ENCODE data around the gene NTPCR.
"Not testable (repeated sequence)": the region's sequence is repeated elsewhere in the genome, so short reads cannot be mapped to it uniquely, and the experiment has no call there.

The NTPCR gene

DNA sequence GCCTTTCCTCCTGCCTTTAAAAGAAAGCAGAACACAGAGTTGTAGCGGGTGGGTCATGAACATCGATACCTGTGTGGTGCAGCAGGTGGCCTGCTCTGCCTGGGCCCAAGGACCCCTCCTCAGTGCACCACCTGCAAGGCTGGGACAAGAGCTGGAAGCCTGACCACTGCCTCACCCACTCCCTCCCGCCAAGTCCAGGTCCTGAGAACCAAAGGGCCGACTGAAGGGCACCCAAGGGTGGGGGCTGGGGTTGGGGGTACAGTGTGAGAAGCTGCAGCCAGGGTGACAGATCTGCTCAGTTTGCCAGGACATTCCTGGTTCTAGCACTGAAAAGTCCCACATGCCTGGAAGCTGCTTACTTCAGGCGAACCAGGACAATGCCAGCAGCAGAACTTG is 36.1 kb downstream of the NTPCR start:
- DNase-seq: no peak

DNA sequence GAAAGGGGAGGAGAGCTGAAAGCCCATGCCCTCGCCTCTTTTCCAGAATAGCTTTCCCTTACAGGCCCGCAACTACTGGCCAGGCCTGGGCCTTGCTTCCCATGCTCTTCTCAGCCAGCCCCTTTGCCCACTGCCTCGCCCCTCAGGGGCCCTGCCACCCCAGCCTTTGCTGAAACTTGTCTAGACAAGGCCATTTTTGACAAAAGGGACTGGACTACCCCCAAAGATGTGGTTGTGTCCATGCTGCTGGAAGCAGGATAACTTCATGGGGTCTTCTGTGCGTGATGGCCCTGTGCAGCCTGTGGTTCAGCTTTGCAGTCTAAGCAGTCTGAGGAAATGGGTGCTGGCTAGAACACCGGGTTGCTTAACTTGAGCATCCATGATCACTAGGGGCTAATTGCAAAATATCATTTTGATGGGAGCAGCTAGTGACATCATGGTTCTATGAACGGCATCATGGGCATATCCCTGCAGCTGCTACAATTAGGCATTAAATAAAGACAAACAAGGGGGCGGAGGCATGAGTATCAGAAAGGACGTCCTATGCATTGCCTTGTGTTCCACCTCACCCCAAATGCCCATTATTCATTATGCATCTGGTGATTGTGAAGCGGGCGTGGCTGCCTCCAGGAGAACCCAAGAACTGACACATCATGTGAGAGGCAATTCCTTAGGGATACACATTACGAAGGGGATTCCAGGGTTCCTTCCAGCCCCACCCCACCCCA is 36.8 kb downstream of the NTPCR start:
- DNase-seq: no peak

DNA sequence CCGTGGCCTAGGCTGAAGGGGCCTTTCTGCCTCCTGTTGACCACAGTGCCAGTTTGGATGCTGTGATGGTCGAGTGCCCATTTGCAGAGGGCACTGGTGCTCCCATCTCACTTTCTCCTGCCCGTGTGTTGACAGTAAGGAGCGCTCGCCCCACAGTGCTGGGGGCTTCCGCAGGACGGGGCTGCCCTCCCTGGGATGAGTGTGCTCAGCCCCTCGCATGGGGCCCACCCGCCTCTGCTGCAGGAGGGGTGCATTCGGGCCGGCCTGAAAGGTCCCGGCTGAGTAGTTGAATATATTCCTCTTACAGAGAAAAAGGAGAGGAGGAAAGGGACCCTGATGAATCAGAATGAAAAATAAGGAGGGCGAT is 37.3 kb downstream of the NTPCR start:
- DNase-seq: no peak

DNA sequence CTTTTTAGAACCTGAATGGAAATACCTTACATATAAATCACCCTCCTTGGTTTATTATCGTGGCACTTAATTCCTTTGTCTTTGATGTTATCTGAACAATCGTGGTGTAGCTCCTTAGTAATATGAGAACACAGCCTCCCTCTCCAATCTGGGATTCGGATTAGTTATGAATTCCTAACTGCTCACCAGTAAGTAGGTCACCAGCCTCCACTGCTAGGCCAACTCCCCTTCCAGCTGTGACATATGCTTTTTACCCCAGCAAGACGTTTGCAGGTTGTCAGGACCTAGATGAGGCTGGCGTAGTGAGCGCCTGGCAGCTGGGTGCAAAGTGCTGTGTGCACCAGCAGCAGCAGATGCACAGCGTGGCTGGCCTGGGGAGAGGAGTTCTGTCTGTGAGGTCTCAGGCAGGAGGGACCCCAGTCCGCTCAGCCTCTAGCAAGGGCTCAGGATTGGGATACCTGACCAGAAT is 38.2 kb downstream of the NTPCR start:
- no peak for DNase-seq

DNA sequence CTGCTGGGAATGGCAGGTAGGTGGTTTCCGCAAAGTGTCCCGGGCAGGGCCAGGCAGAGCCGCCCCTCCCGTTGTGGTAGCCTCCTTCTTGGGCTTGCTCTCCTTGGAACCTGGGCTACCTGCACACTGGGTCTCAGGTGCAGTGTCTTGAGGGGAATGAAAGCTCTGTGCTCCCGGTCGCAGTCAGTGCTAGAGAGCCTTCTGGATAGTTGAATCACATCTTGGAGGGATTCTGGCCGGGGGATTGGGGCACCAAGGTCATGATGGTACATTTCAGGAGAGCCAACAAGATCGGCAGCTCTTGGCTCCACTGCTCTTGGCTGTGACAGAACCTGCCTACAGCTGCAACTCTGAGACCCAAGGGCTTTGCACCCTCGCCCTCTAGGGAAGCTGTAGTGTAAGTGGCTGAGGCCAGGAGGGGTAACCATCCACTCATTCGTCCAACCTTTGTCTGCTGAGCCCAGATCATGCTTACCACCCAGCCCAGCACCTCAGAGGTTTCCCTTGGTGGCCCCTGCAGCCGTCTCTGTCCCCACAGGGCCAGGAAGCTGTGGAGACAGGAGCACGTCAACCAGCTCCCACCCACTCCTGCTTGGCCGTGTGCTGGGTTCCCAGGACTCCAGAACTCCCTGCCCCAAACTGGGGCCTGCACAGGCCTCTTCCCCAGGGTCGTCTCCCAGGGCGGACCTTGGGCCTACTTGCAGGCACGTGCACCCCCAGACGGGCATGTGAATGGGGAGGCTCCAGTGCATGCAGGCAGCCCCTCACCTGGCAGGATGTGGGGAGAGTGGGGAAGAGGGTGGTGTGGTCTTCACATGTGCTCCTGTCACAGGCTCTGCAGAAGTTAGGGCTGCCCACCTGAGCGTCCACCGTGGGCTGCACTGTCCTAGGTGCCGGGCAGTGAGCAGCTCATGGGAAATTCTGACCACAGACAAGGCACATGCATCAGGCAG is 40.0 kb downstream of the NTPCR start:
- no peak for DNase-seq

DNA sequence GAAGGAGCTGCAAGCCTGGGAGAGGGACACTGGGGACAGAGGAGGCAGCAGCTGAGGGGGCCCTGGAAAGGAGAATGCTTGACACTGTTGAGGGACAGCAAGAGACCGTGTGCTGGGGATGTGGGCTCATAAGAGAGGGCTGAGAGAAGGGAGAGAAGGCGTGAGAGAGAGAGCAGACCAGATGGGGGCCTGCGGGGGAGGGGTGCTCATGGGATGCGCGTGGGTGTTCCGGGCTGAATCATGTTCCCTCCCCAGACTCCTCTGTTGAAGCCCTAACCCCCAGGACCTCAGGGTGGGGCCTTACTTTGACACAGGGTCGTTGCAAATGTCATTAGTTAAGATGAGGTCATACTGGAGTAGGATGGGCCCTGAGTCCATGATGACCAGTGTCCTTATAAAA is 40.8 kb downstream of the NTPCR start:
- DNase-seq: no peak

DNA sequence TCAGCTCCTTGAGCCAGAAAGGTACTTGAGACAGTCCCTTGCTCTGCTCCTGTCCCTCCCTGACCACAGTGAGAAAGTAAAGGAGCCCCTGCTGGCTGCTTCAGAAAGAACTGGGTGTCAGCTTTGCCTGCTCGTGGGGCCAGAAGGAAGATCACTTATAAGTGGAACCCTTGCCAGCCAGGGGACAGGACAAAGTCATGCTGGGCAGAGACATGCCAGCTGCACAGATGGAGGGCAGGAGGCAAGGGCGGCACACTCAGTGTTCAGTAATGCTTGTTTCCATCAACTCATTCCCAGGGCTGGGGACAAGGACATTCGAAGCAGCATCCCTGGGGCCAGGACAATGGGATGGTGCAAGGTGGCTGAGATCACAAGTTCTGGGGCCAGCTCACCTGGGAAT is 41.8 kb downstream of the NTPCR start:
- DNase-seq: no peak

DNA sequence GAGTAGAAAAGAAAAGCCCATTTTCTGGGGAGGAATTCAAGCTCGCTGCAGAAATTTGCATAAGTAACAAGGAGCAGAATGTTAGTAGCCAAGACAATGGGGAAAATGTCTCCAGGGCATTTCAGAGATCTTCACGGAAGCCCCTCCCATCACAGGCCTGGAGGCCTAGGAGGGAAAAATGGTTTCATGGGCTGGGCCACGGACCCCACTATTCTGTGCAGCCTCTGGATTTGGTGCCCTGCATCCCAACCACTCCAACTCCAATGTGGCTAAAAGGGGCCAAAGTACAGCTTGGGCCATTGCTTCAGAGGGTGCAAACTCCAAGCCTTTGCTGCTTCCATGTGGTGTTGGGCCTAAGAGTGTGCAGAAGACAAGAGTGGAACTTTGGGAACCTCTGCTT is 43.1 kb downstream of the NTPCR start:
- no peak for DNase-seq

DNA sequence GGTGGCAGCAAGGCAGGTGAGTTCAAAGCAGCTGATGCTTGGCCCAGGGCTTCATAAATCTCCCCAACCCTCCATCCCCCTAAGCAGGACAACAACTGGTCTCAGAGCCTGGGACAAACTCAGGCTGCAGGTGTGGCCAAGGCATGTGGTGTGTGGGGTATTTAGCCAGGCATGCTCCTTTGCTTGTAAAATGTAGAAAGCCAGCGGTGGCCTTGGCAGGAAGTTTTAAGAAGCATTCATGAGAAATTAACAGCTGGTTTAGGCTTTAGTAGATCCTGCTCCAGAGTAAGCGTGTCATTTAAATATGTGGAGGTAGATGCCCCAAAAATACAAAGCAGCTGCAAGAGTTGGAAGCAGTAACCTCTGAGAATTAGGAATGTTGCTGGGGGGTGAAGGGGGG is 44.8 kb downstream of the NTPCR start:
- no peak for DNase-seq

DNA sequence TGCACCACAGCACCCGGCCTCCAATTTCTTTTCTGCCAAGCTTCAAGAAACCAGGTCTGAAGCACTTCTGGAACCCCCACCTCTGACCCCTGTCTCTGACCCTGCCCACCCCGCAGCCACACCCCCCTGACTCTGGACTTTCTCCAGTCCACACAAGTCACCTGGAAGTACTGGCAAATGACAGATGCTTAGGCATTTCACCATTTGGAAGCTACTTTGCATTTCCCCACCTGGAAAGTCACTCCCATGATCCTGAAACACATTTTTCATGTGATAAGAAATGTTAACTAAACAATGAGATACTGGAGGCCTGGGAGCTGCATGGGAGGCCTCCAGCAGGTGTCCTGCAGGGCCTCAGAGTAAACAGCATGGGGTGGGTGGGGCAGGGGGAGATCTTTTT is 45.7 kb downstream of the NTPCR start:
- no peak for DNase-seq

DNA sequence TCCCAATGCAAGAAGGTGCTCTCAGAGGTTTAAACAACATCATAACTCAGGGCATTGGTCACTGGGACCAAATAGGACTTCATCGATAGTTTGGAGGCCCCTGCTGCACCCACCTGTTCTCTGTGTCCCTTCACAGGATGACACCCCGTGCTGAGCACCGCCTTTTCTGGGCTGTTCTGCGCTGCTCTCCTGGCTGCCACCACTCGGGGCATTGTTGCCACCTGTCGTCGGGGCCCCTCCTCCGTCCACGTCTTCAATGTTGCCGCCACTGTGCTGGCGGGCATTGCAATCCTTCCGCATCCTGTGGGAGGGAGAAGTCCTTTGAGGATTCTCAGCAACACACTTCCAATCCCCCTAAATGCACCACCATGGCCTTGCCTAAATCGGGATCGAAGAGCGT is 47.7 kb downstream of the NTPCR start:
- DNase-seq: no peak

DNA sequence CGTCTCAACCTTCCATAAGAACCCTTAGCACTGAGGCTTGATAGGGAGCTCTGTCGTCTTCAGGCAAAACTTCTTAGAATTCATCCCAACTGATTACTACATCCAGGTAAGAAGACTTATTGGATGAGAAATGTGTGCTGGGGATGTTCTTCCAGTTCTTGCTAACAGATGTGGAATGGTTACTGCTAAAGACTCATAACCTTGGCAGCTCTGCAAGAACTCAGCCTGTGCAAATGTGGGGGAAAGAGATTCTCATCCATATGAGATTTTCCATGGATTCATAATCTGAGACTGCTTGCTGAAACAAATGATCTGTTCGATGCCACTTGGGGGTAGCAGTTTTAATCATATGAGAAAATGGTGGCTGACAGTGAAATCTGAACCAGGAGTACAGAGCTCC is 48.2 kb downstream of the NTPCR start:
- no peak for DNase-seq

DNA sequence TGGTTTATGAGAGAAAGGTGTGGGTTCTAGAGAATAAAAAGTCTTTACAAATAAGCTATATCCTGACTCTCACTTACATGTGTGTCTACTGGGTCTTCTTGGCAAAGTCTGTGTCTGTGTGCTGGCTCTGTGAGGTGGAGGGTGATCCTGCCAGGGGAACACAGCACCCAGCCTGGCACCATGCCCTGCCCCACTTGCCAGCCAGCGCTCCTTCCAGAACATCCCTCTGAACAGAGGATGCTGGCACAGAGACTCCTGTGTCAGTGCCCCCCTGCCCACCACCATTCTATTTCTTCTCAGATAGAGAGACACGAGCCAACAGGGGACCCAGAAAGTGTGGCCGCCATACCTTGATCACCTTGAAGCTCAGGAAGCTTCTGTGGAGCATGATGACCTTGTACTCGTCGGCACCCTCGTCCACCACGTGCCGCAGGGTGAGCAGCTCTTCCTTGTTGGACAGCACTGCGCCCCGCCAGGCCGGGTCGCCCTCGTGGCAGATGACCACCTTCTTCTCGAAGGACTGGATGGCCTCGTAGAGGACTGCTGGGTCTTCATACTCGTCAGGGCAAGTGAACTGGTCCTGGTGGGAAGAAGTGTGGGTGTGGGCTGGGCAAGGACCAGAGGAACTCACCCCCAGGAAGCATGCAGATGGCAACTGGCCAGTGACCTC is 49.7 kb downstream of the NTPCR start:
- DNase-seq: no peak

DNA sequence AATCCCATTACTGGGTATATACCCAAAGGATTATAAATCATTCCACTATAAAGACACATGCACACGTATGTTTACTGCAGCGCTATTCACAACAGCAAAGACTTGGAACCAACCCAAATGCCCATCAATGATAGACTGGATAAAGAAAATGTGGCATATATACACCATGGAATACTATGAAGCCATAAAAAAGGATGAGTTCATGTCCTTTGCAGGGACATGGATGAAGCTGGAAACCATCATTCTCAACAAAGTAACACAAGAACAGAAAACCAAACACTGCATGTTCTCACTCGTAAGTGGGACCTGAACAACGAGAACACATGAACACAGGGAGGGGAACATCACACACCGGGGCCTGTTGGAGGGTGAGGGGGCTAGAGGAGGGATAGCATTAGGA is 53.2 kb downstream of the NTPCR start:
- DNase-seq: not testable (repeated sequence)

DNA sequence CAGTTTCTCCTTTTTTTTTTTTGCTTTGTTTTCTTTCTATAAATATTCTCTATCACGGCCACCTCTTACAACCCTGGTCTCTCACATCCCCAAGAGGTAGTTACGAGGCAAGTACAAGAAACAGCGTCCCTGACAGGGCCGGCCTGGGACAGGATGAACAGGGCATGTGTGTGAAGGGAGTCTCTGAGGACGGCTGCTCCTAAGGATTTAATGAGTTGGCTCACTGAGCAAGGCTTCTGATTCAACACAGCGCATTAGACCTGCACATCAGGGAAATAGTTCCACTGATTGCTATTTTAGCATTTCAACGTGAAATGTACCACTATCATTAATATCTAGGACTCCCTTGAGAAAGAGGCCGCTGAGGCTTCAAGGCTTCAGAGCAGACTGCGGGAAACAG is 54.0 kb downstream of the NTPCR start:
- DNase-seq: no peak

DNA sequence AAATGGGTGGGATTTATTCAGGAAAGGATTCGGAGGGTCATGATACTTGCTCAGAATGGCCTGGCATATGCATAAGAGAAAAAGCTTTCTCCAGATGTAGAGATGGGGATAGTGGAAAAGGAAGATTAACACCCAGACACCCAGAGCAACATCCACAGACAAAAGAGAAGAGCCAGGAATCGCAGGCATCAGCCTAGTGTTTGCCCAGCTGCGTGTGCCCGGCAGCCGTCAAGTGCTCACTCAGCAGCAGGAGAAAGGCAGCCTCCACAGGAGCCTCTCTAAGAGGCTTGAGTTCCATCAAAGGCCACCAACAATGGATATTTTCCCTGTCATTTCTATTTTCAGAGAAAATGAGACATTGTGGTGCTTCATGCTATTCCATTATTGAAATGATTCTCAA is 54.7 kb downstream of the NTPCR start:
- no peak for DNase-seq

DNA sequence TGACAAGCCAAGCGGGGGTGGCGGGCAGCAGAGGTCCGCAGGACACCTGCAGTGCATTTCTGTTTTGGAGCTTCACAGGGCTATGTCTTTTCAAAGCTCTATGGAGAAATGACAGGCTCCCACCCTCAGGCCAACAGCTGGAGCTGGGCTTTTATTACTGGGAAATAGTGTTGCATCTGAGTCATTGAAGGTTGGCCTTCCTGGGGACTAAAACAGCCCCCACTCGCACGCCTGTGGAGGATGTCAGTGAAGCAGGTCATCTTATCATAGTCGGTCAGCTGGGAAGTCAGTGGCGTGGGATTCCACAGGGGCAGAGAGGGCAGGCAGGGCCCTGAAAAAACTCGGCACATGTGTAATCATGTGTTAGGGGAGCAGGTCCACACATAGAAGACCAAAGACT is 55.3 kb downstream of the NTPCR start:
- DNase-seq: no peak

DNA sequence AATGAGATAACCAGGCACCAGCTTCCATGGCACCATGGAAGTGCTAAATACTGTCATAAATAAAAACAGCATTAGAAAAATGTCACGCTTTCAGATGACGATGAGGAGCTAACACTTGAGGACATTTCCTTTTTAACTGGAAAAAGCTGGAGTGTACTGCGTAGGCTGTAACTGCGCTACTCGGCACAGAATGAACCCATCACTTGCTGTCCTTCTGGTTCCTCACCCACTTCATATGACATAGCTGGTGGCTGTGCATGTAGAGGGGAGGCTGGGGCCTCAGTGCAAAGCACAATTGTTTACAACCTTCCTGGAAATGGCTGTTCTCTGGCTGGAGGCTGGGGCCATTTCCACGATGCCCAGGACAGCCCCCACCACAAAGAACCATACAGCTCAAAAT is 55.7 kb downstream of the NTPCR start:
- DNase-seq: no peak

DNA sequence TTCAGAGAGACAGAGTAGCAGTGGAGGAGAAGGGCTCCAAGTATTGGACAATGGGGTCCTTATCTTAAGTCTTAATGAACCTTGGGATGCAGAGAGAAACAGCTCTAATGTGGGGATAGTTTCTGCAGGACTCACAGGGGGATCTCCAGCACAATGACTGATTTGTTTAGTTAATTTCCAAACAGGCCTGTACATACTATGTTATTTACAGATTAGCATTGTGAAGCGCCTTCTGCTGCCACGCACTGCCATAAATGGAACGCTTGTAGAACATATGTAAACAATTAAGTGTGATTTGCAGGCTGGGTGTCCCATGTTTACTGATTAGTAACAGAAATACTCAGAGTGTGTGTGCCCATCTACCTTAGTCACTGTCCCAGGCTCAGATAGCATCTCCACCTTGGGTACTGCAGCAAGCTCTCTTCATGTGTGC is 56.1 kb downstream of the NTPCR start:
- DNase-seq: no peak

DNA sequence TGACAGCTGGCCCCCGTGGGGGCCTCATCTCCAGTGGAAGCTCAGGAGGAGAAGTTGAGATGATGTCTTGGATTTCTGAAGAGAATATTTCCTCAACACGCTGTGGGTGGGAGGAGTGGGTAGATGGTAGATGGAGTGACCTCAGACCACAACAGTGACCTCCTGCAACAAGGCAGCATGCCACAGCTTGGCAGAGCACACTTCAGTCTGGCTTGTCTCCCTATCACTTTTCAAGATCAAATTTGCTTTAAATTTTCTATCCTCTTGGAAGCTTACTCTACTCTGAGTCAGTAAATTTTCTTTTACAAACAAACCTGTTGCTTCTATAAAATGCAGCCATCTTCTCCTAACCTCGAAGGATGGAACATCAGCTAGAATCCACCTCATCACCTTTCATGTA is 59.7 kb downstream of the NTPCR start:
- no peak for DNase-seq

DNA sequence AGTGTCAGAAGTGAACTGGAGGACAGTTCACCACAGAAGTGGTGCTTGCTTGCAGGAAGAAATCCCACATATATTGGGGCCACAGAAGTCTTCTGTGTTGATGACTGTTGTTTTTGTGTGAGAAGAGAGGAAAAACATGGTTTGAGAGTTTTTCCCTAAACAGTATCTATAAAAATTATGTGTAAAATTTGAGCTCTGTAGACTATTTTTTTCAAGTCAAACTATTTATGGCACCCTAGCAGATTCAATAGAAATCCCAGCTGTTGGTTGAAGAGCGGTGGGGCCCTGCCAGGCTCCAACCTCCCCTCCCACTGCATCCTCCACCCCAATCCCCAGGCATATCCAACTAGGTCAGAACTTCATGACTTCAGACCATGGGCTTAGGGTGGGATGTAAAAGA is 61.6 kb downstream of the NTPCR start:
- no peak for DNase-seq

DNA sequence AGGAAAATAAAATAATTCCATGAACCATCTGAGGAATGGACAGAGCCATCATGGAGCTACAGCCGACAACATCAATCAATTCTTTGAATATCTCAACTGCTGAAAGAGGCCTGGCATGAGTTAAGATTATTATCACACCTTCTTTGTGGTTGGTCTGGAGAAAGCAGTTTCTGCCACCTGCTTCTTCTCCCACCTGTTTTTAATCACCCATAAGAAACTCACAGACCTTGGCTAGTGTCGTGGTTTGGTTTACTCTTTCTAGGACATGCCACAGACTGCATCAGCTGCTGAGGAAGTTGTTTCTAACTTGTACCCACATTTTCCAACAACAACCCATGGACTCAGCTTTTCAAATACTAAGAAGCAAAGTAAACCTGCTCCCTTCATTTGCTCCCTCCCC is 65.6 kb downstream of the NTPCR start:
- DNase-seq: peak in 1 of 5 experiments; percentile 68

DNA sequence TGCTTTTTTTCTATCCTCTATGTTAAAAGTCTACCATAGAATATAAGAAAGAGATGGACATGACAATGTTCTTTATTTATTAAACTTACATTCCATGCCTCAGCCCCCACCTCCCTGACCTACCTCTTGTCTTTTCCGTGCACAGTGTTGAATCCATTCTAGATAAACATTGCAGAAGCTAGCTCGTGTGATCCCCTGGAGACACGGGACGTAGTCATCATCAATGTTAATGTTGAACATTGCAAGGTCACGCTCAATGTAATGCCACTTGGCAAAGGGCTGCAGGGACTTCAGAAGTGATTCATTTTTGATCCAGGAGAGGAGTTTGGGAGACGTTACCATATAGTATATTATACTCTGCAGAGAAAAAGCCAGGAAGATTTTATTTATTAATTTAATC is 66.4 kb downstream of the NTPCR start:
- DNase-seq: no peak

DNA sequence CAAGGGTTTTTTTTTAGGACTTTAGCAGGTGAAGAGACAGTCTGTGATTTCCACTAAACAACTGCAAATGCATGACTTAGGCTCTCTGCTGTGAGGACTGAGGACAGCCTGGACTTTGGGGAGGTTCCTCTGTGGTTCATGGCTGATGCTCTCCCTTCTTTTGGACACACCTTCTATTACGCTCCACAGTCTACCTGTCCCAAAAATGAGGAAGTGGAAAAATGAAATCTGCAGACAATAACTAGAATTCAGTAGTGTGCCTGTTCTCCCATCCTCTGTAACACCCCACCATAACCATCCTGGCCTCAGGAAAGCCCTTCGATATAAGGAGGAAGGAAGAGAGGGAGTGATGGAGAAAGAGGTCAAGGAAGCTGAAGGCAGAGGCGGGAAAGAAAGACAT is 68.7 kb downstream of the NTPCR start:
- no peak for DNase-seq
